ENCODE data around the gene MEIOC.

Gene MEIOC

GRCh38 chr17:44655983-44656710, at the start of gene MEIOC:
Gene MEIOC (plus strand): TSS chr17:44656468. CDS start chr17:44656614, 146 bp downstream.
- DNase-seq (ENCODE audit: low read depth), result no peak
- TF ChIP-seq CTCF (conservative IDR thresholded peaks at IDR 0.05; ENCODE audit: low read depth, low read length), result no peak
- peak within 1 kb of the TSS; percentile 31 for H3K4me3 ChIP-seq (ENCODE audit: low read length)

- no peak for DNase-seq (ENCODE audit: low read depth)
- no peak for TF ChIP-seq CTCF (conservative IDR thresholded peaks at IDR 0.05; ENCODE audit: low read depth, low read length)
- no peak overlapping the region for H3K4me3 ChIP-seq (ENCODE audit: low read length)
These were observed 49.6 kb upstream of the MEIOC start for GRCh38 chr17:44606658-44607057.

GRCh38 chr17:44607836-44608690, 48.2 kb upstream of the MEIOC start:
- no peak for DNase-seq (ENCODE audit: low read depth)
- TF ChIP-seq CTCF (conservative IDR thresholded peaks at IDR 0.05; ENCODE audit: low read depth, low read length), result no peak
- H3K4me3 ChIP-seq (ENCODE audit: low read length), result no peak overlapping the region

GRCh38 chr17:44608727-44609435, 47.4 kb upstream of the MEIOC start:
- TF ChIP-seq CTCF (conservative IDR thresholded peaks at IDR 0.05; ENCODE audit: low read depth, low read length), result no peak
- H3K4me3 ChIP-seq (ENCODE audit: low read length), result no peak overlapping the region
- DNase-seq (ENCODE audit: low read depth), result no peak

GRCh38 chr17:44610331-44610730, 45.9 kb upstream of the MEIOC start:
- no peak for TF ChIP-seq CTCF (conservative IDR thresholded peaks at IDR 0.05; ENCODE audit: low read depth, low read length)
- H3K4me3 ChIP-seq (ENCODE audit: low read length), result no peak overlapping the region
- DNase-seq (ENCODE audit: low read depth), result no peak

GRCh38 chr17:44610871-44611270, 45.4 kb upstream of the MEIOC start:
- DNase-seq (ENCODE audit: low read depth), result no peak
- no peak overlapping the region for H3K4me3 ChIP-seq (ENCODE audit: low read length)
- TF ChIP-seq CTCF (conservative IDR thresholded peaks at IDR 0.05; ENCODE audit: low read depth, low read length), result no peak
